Measurements from ENCODE around the gene FAM78B.

FAM78B gene

GRCh38 chr1:166166698-166167571, at the start of gene FAM78B:
Gene FAM78B (minus strand): TSS chr1:166167001. CDS start chr1:166166248, 753 bp downstream.
- peak; percentile 71 for DNase-seq

- DNase-seq, result no peak
These were observed 35.7 kb upstream of the FAM78B start for GRCh38 chr1:166202546-166202945.

GRCh38 chr1:166200743-166201142, 33.9 kb upstream of the FAM78B start:
- no peak for DNase-seq

- peak; percentile 69 for DNase-seq
These were observed 30.8 kb upstream of the FAM78B start for GRCh38 chr1:166197597-166197996.

GRCh38 chr1:166197141-166197540, 30.3 kb upstream of the FAM78B start:
- peak; percentile 77 for DNase-seq

GRCh38 chr1:166193057-166193698, 26.4 kb upstream of the FAM78B start:
- peak; percentile 13 for DNase-seq

- DNase-seq, result no peak
These were observed 23.6 kb upstream of the FAM78B start for GRCh38 chr1:166190400-166190799.

GRCh38 chr1:166189126-166189525, 22.3 kb upstream of the FAM78B start:
- DNase-seq, result no peak

- DNase-seq, result no peak
These were observed 18.7 kb upstream of the FAM78B start for GRCh38 chr1:166185526-166185925.

GRCh38 chr1:166184897-166185296, 18.1 kb upstream of the FAM78B start:
- DNase-seq, result peak; percentile 90

- no peak for DNase-seq
These were observed 17.2 kb upstream of the FAM78B start for GRCh38 chr1:166184012-166184411.

- DNase-seq, result no peak
These were observed 15.5 kb upstream of the FAM78B start for GRCh38 chr1:166182281-166182680.

GRCh38 chr1:166176416-166176815, 9.6 kb upstream of the FAM78B start:
- DNase-seq, result no peak

GRCh38 chr1:166175032-166175431, 8.2 kb upstream of the FAM78B start:
- no peak for DNase-seq

- DNase-seq, result no peak
These were observed 7.3 kb upstream of the FAM78B start for GRCh38 chr1:166174108-166174507.

- no peak for DNase-seq
These were observed 5.3 kb upstream of the FAM78B start for GRCh38 chr1:166172106-166172505.

GRCh38 chr1:166170726-166171125, 3.9 kb upstream of the FAM78B start:
- DNase-seq, result no peak

GRCh38 chr1:166170075-166170474, 3.3 kb upstream of the FAM78B start:
- no peak for DNase-seq

- no peak for DNase-seq
These were observed 2.4 kb upstream of the FAM78B start for GRCh38 chr1:166169182-166169581.

GRCh38 chr1:166167572-166167925, 748 bp upstream of the FAM78B start:
- DNase-seq, result peak; percentile 43

GRCh38 chr1:166166329-166166697, 488 bp downstream of the FAM78B start:
- no peak for DNase-seq

GRCh38 chr1:166165661-166166328, 1.0 kb downstream of the FAM78B start:
- no peak for DNase-seq

GRCh38 chr1:166164995-166165660, 1.7 kb downstream of the FAM78B start:
- peak; percentile 28 for DNase-seq

All from kidney glomerular epithelial cell (primary cell).